Measurements from ENCODE around the gene ZNF613.

DNA sequence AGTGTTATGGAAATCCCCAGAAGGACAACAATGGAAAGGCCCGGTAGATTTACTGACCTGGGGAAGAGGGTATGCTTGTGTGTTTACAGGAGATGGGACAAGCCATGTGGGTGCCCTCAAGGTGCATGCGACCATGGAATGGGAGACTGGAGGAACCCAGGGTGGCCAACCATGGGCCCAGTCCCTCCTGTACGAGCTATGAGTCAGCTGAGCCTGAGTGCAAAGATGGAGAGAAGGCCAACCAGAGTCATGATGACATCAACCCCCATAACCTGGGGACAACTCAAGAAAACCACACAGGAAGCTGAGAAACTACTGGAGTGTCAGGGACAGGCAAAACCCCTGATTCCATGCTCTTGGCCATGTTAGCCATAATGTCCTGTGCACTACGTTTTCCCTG, 51.6 kb downstream of the ZNF613 start:
- TF ChIP-seq, protein P1, sequence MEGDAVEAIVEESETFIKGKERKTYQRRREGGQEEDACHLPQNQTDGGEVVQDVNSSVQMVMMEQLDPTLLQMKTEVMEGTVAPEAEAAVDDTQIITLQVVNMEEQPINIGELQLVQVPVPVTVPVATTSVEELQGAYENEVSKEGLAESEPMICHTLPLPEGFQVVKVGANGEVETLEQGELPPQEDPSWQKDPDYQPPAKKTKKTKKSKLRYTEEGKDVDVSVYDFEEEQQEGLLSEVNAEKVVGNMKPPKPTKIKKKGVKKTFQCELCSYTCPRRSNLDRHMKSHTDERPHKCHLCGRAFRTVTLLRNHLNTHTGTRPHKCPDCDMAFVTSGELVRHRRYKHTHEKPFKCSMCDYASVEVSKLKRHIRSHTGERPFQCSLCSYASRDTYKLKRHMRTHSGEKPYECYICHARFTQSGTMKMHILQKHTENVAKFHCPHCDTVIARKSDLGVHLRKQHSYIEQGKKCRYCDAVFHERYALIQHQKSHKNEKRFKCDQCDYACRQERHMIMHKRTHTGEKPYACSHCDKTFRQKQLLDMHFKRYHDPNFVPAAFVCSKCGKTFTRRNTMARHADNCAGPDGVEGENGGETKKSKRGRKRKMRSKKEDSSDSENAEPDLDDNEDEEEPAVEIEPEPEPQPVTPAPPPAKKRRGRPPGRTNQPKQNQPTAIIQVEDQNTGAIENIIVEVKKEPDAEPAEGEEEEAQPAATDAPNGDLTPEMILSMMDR (conservative IDR thresholded peaks at IDR 0.05; ENCODE audit: low read depth, low read length) = no peak
- TF ChIP-seq EZH2 (IDR thresholded peaks at IDR 0.05; ENCODE audit: low read length, unreplicated experiment) (no peak), EZH2phosphoT487 (IDR thresholded peaks at IDR 0.05; ENCODE audit: borderline replicate concordance, low read length) (no peak)
